Fibroblast of peridontal ligament (primary cell): ENCODE measurements around the gene MTCH2.
"Not testable (repeated sequence)": the region's sequence is repeated elsewhere in the genome, so short reads cannot be mapped to it uniquely, and the experiment has no call there.

ENCODE experiments used
- DNase-seq: peaks from one replicate; pipeline ENCODE4 v3.0.0-alpha.2; 2010; ENCODE audit errors: extremely low read depth

MTCH2 gene

DNA sequence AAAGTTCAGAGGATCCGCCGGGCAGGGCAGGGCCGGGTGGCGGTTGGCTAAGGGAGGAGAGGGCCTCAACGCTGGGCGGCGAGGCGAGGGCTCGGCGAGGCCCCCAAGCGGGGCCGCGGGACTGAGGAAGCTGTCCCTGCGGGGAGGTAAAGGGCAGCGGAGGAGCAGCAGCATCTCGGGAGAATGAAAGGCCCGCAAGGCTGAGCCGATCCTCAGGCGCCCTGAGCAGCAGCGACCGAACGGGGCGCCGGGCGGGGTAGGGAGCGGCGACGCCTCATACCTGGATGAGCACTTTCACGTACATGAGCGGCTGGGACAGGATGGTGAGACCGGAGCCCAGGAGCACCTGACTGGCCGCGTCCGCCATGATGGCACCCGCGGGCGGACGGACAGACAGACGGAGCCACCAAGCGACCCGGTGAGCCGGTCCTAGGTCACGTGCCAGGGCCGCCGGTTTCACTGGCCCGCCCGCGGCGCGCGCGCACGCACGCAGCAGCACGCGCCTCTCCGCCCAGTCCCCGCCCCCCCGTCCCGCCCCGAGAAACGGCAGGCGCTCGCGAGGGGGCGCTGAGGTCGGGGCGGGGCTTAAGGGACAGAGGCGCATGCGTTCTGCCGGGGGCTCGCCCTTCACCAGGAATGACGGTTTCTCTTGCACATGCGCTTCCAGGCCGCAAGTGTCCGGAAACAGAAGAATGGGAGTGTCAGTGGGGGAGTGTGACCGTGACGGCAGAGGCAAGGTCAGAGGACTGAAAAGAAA is at the start of gene MTCH2:
TSS of gene MTCH2 (minus strand) at position 461 of the 757 bp plus-strand sequence. CDS start at position 367, 94 bp downstream.
- DNase-seq = peak; percentile 97

DNA sequence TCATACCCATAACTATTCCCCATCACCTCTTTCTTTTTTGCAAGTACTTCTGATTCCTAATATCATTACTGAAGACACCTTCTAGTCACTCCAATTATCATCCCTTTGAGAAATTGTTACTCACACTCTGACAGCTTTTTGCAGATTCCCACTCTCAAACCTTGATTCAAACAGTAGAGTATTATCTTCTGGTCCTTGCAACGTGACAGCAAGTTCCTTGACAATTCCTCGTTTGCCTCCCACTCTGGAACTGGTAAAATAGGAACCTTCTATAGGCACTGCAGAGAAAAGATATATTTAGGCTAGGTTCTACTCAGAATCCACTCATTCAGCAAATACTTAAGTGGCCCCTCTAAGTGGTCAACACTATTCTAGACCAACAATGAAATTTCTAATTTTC is 49.6 kb upstream of the MTCH2 start:
- no peak for DNase-seq

DNA sequence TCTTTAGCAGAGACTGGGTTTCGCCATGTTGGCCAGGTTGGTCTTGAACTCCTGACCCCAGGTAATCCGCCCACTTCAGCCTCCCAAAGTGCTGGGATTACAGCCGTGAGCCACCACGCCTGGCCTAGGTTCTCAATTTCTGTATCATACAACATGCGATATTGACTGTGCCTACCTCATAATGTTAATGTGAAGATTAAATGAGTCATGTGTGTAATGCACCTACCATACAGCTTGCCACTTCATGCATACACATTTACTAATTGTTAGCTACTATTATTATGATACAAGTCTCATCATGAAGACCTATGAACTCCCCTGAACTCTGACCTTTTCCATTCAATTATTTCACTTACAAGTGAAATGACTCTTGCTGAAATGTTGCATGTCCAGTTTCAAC is 47.1 kb upstream of the MTCH2 start:
- no peak for DNase-seq

DNA sequence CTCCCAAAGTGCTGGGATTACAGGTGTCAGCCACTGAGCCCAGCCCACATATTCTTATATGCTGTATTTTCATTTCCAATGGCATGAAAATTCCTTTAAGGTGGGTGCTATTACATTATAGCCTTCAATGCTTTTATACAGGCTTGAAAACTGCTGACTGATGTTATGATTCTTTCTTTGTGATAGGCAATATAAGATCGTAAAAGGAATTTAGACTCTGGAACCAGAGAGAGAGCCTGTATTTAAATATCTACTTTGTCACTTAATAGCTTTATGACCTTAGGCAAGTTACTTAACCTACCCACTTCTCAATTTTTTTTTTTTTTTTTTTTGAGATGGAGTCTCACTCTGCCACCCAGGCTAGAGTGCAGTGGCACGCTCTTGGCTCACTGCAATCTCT is 46.6 kb upstream of the MTCH2 start:
- DNase-seq = no peak

DNA sequence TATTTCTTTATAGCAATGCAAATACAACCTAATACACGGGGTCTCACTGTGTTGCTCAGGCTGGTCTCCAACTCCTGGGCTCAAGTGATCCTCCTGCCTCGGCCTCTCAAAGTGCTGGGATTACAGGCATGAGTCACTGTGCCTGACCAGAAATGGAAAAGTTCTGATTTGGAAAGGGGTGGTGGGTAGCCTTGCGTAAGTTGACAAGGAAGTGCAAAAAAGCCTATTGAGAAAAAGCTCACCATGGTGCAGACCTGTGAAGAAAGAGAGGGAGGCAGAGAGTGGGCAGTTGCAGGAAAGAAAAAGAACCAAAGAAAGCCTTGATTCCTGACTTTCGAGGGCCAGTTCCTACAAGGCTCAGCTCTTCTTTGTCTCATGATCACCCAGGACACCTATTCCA is 45.8 kb upstream of the MTCH2 start:
- DNase-seq = no peak

DNA sequence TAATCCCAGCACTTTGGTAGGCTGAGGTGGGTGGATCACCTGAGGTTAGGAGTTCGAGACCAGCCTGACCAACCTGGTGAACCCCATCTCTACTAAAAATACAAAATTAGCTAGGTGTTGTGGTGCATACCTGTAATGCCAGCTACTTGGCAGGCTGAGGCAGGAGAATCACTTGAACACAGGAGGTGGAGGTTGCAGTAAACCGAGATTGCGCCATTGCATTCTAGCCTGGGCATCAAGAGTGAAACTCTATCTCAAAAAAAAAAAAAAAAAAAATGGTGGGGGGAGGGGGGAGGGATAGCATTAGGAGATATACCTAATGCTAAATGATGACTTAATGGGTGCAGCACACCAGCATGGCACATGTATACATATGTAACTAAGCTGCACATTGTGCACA is 44.3 kb upstream of the MTCH2 start:
- DNase-seq = not testable (repeated sequence)

DNA sequence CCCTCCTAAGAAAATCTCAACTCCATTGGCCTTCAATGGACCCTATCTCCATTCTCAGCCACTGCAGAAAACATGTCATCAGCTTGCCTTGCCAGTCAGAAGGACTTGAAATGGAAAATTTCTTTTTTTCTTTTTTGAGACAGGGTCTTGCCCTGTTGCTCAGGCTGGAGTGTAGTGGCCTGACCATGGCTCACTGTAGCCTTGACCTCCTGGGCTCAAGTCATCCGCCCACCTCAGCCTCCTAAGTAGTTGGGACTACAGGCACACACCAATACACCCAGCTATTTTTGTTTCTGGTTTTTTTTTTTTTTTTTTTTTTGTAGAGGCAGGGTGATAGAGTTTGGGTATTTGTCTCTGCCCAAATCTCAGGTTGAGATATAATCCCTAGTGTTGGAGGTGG is 43.8 kb upstream of the MTCH2 start:
- DNase-seq = no peak

DNA sequence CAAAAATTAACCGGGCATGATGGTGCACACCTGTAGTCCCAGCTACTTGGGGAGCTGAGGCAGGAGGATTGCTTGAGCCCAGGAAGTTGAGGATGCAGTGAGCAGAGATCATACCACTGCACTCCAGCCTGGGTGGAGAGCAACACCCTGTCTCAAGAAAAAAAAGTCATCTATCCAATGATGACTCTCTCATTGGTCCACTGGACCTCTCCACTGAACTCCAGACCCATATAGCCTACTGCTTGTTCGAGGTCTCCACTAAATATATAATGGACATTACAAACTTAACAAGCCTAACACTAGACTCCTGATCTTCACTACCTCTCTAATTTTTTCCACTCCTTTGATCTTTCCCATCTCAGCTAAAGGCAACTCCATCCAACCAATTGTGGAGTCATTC is 33.5 kb upstream of the MTCH2 start:
- DNase-seq = no peak

DNA sequence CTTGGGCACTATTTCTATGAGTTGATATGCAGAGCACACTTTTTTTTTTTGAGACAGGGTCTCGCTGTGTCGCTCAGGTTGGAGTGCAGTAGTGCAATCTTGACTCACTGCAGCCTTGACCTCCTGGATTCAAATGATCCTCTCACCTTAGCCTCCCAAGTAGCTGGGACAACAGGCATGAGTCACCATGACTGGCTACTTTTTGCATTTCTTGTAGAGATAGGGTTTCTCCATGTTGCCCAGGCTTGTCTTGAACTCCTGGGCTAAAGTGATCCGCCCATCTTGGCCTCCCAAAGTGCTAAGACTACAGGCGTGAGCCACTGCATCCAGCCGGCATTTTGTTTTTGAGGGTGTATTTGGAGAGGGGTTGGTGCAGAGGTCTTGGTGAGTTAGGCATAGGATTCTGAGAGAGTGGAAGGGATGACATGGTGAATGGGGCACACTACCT is 29.9 kb upstream of the MTCH2 start:
- DNase-seq = no peak

DNA sequence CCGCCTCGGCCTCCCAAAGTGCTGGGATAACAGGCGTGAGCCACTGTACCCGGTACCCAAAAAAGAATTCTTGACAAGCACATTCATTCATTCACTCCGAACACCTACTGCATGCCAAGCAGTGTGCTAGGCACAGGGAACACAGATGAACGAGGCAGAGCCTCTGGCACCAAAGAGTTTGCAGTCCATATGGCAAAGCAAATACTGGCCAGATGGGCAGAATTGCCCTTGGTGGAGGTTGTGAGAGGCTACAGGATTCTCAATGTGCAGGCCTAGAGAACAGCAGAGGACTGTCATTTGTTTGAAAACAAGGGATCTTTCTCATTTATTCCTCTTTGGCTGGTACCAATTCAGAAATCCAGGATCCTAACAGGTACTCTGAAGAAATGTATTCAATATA is 27.5 kb upstream of the MTCH2 start:
- no peak for DNase-seq

DNA sequence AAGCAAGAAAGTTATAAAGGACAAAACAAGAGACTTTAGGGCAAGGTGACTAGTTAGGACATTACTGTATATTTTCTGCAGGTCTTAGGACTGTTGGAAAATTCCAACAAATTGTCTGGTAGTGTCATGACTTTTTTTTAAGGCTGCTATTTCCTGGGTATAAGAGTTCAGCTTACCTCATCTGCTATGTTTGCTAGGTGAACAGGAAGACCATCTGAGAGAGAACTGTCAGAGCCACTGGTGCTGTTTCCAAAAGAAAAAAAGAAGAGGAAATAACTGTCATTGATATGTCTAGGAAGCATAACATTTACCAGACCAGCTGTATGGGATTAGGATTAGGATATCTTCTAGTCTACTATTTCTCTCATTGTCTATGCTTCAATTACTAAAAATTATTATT is 26.3 kb upstream of the MTCH2 start:
- no peak for DNase-seq

DNA sequence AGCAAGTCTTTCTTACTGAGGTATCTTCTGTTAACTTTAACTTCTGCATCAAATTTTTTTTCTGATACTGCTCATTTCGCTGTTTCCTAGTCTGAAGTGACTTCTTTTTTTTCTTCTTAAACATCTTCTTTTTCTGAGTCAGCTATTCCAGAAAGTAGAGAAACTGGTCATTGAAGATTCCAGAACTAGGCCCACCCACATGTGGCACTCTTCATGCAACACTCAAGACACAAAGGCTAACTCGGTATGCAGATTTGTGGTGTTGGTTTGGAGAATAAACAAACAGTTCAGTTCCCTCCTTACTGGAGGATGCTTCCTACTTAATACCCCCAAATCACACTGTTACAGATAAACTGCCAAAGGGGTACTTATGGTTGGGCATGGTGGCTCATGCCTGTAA is 25.2 kb upstream of the MTCH2 start:
- DNase-seq = no peak

DNA sequence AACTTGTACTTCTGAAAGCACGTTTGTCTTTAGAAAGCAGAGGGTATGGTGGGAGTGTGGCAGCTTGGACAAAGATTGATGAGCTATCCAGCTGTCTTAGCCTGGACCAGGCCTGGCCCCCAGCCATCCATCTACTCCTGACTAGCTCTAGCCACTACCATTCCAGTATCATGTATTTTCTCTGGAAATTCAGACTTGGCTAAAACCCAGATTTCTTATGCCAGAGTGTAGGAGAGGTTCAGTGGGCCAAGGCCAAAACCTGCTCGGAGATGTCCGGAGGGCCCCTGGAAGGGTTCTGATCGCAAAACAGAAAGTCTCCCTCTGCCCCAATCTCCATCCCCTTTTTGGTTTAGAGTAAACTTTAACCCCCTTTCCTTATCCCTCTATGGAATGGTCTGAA is 24.8 kb upstream of the MTCH2 start:
- no peak for DNase-seq

DNA sequence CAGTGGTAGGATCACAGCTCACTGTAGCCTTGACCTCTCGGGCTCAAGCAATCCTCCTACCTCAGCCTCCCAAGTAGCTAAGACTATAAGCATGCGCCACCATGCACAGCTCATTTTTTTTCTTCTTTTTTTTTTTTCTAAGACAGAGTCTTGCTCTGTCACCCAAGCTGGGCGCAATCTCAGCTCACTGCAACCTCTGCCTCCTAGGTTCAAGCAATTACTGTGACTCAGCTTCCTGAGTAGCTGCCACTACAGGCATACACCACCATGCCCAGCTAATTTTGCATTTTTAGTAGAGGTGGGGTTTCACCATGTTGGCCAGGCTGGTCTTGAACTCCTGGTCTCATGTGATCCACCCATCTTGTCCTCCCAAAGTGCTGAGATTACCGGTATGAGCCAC is 22.6 kb upstream of the MTCH2 start:
- not testable (repeated sequence) for DNase-seq

DNA sequence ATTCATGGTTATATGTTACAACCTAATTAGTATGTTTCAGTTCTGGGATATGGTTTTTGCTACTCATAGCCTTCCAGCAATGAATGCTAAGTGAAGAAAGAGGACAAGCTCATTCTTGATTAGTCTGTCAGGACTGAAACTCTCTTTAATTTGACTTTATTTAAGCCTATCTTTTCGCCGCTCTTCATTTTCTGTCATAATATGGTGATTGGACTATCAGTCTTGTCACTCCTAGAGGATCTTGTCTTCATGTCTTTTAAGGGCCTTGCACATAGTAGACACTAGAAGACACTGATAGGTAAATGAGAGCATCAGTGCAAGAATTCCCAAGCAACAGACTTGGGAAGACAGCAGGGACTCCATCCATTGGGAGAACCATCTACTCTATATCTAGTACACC is 18.9 kb upstream of the MTCH2 start:
- DNase-seq = no peak

DNA sequence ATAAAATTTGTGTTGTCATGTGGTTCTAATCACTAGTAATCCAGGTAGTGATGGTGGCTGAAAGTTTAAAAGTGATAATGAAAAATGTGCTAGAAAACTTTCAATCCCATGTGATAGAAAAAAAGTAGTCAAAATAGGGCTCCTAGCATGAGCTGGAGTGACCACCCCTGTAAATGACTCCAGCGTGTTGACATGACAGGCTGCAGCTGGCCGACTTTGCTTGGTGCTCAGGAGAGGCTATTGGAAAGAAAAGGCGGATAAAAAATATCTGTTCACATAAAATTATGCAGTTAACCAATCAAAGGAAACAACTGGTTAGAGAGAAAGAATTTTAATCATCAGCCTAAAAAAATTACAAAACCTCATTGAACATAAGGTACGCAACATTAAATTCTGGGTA is 16.9 kb upstream of the MTCH2 start:
- no peak for DNase-seq

DNA sequence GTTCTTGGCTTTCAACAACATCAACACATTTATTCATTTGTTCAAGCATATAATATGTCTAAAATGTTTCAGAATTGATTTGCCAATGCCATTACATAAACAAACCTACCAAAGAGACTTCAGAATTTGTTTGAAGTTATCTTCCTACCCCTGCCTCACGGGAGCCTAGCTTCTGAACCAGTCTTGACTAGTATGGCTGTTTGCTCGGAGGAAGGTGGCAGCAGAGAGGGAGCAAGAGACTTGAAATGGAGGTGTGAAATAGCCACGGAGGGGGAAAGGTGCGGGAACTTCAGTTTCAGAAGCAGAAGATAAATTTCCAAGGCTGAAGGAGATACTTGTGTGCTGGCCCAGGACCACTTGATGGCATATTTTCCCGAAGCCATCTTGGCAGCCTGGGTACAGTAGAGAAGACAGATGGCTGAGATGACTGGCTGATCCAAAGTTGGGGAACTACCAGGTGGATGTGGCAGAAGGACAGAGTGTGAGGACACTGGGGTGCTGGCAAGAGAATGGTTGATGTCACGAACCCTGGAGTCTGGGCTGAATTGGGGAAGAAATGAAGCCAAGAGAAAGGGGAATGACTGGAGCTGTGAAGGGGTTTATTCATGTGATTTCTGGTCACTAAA is 14.0 kb upstream of the MTCH2 start:
- no peak for DNase-seq

DNA sequence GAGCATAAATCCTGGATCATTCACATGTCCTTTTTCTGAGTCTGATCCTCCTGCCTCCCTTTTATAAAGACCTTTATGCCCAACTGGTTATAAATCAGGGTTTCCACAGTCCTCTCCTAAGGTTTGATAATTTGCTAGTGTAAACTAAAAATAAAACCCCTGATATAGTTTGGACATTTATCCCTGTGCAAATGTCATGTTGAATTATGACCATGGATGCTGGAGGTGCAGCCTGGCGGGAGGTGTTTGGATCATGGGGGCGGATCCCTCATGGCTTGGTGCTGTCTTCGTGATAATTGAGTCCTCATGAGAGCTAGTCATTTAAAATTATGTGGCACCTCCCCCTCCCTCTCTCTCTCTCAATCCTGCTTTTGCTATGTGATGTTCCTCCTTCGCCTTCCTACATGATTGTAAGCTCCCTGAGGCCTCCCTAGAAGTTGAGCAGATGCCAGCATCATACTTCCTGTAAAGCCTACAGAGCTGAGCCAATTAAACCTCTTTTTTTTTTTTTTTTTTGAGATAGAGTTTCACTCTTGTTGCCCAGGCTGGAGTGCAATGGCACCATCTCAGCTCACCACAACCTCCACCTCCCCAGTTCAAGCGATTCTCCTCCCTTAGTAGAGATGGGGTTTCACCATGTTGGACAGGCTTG is 9.6 kb upstream of the MTCH2 start:
- DNase-seq = no peak

DNA sequence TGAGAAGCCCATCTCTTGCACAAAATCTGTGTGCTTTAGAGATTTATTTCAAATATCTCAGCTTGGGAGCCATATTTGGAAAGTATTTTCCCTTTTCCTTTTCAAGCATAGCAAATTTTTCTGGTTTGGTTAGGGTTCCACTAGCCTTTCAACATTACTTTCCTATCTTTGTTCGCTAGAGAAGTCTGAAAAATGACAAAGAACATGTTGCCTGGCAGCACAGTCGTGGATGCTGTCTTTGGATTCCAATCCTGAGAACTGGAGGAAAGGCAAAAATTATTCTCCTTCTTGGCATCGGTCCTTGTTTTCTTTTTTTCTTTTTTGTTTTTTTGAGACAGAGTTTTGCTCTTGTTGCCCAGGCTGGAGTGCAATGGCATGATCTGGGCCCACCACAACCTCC is 6.9 kb upstream of the MTCH2 start:
- no peak for DNase-seq

DNA sequence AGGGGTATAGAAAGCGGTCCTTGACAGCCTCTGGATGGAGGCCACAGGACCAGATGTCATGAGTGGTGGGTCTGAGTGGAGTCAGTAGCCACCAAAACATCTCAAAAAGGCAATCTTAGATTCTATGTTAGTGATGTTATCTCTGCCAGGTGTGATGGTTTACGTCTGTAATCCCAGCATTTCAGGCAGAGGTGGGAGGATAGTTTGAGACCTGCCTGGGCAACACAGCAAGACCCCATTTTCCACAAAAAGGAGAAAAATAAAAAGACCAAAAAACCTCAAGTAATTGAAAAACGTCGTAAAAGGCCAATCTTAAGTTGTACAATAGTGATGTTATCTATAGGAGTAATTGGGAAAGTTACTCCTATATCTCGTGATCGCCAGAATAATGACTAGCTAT is 3.7 kb upstream of the MTCH2 start:
- DNase-seq = no peak

DNA sequence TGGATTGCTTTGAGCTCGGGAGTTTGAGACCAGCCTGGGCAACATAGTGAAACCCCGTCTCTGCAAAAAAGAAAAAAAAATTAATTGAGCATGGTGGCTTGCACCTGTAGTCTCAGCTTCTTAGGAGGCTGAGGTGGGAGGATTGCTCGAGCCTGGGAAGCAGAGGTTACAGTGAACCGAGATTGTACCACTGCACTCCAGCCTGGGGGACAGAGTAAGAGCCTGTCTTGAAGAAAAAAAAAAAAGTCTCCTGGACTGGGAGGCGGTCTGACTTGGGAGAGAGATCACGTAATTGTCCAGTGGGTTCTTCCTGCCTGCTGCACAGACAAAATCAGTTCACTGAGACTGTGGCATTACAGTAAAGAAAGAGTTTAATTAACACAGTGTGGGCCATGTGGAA is 3.1 kb upstream of the MTCH2 start:
- no peak for DNase-seq

DNA sequence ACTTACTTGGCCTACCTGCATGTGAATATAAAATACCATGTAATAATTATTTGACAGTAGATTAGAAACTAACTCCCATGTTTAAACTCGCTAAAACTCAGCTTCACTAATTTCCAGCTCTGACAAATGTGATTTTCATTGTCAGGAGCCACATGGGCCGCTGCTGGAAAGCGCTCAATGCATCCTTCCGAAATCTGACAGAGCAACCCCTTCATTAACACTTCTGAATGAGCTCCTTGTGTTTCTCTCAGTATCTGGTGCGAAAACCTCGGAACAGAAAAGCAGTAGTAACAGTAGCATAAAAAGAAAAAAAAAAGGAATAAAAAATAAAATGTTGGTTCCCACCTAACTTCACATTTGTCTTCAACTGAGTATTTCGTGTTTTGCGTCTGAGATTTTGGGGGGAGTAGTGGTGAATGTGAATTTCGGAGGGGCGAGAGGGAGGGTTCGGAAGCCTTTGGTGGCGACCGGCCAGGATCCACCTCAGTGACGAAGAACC is 710 bp downstream of the MTCH2 start:
- peak; percentile 5 for DNase-seq

DNA sequence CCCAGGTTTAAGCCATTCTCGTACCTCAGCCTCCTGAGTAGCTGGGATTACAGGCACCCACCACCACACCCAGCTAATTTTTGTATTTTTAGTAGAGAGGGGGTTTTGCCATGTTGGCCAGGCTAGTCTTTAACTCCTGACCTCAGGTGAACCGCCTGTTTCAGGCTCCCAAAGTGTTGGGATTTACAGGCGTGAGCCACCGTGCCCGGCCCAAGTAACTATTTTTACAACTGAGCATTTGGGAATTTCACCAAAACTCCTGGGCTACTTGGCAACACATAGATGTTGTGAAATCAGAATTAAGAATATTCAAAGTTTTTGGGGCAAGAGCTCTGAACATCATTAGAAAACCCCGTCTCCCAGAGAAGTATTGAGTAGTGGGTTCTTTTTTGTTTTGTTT is 1.9 kb downstream of the MTCH2 start:
- peak; percentile 27 for DNase-seq
